Right kidney (tissue), 9 donors: ENCODE measurements around the gene TEKT2.
A peak's percentile ranks its signal among the peaks of the same experiment; 100 is the strongest.

Source experiments
- DNase-seq: peaks from one replicate; pipeline ENCODE4 v3.0.0-alpha.2; 2016
- long read RNA-seq, 8 donors: transcript quantifications; one replicate each; lab custom pipeline, GENCODE V29; 2026

TEKT2 gene, protein sequence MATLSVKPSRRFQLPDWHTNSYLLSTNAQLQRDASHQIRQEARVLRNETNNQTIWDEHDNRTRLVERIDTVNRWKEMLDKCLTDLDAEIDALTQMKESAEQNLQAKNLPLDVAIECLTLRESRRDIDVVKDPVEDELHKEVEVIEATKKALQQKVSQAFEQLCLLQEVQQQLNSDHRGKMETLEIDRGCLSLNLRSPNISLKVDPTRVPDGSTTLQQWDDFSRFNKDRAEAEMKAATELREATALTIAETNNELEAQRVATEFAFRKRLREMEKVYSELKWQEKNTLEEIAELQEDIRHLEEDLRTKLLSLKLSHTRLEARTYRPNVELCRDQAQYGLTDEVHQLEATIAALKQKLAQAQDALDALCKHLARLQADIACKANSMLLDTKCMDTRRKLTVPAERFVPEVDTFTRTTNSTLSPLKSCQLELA
- long read RNA-seq, donor 1, partial matches to known transcripts = 0 of 1 reads
- long read RNA-seq, donor 1, other reads (novel, unspliced or antisense) = 0 of 1 reads
- long read RNA-seq, donor 2, partial matches to known transcripts = 0 of 1 reads
- long read RNA-seq, donor 2, other reads (novel, unspliced or antisense) = 0 of 1 reads
- long read RNA-seq, donor 3 = 0 reads
- long read RNA-seq, donor 4 = 0 reads
- long read RNA-seq, donor 5, partial matches to known transcripts = 0 of 2 reads
- long read RNA-seq, donor 5, other reads (novel, unspliced or antisense) = 0 of 2 reads
- long read RNA-seq, donor 6, partial matches to known transcripts = 0 of 1 reads
- long read RNA-seq, donor 6, other reads (novel, unspliced or antisense) = 0 of 1 reads
- long read RNA-seq, donor 7 = 0 reads
- long read RNA-seq, donor 8 = 0 reads

DNA sequence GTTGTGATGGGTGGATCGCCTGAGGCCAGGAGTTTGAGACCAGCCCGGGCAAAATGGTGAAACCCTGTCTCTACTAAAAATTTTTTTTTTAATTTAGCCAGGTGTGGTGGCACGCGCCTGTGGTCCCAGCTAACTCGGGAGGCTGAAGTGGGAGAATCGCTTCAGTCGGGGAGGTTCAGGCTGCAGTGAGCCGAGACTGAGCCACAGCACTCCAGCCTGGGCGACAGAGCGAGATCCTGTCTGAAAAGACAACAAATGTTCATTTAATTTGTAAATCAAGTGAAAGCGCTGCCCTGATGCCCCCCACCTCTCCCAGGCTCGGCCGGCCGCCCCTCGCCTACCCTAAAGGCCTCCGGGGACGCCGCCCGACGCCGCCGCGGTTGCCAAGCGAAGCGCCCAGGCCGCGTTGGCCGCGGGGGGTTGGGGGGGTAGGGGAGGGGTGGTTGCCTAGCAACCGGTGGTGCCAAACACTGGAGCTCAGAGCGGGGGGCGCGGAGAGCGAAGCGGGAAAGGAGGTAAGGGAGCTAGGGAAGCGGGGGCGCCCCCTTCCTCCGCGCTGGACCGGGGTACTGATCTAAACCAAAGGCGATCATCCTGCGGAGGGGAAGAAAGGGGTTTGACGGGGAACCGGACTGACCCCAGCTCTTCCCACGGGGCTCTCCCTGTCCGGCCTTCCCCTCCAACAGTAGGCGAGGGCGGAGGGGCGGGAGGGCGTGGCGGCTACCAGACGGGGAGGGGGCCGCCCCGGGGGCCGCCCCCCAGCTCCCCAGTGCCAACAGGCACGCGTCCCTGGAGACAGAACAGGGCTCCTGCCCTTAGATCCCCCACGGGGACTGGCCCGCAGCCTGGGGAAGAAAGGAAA, at the start of gene TEKT2:
TEKT2 (plus strand) TSS at position 460 of the 862 bp plus-strand sequence. CDS start 828 bp downstream, outside the sequence.
- DNase-seq = peak; percentile 86

DNA sequence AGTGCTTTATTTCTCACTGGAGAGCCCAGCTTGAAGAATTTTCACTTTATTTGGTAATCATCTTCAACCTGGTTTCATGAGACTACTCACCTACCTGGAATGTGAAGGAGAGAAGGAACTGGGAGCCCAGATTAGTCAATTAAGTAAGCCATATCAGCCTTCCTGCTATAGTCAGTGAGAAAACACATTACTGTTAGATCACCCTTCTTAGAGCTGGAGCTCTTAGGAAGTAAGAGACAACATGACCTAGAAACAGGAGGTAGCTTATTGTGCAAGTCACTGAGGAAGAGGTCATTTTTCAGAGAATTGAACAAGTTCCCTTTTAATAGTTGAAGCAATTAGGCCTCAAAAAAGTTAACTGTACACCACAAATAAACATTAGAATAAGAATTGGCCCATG, 49.2 kb upstream of the TEKT2 start:
- no peak for DNase-seq

DNA sequence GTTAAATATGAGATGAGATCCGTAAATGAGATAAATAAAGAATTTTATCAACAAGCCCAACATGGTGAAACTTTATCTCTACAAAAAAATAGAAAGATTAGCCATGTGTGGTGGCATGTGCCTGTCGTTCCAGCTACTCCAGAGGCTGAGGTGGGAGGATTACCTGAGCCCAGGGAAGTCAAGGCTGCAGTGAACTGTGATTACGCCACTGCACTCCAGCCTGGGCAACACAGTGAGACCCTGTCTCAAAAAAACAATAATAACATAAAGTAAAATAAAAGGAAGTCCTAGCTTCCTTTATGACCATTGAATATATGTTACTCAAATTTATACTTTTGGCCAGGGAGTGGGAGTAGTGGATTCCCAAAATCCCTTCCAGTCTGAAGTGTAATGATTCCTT, 48.7 kb upstream of the TEKT2 start:
- no peak for DNase-seq

DNA sequence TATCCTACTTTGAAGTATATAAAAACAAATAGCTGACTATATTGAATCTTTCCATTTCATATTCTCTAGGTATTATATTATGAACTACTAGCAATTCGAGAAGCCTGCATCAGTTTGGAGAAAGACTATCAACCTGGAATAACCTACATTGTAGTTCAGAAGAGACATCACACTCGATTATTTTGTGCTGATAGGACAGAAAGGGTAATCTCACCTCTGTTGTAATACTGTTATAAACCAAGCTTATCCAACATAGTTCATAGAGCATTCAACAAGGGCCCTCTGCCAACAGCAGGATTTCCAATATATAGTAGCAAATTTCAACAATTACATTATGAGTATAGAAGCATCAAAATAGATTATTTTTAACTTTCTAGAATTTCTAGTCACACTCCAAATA, 43.7 kb upstream of the TEKT2 start:
- no peak for DNase-seq

DNA sequence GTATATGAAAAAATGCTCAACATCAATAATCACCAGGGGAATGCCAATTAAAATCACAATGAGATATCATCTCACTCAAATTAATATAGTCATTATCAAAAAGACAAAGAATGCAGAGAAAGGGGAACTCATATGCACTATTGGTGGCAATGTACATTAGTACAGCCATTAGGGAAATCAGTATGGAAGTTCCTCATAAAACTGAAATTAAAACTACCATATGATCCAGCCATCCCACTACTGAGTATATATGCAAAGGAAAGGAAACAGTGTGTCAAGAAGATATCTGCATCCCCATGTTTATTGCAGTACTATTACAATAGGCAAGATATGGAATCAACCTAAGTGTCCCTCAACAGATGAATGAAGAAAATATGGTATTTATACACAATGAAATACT, 32.1 kb upstream of the TEKT2 start:
- DNase-seq = no peak

DNA sequence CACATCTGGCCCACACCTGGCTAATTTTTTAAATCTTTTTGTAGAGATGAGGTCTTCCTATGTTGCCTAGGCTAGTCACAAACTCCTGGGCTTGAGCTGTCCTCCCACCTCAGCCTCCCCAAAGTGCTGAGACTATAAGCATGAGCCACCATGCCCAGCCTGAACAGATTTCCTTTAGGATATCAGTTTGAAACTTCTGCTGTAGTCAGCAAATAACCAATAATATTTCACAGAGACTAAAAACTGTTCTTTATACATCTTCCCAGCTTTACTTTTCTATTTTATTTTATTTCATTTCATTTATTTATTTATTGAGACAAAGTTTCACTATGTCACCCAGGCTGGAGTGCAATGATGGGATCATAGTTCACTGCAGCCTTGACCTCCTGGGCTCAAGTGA, 29.9 kb upstream of the TEKT2 start:
- no peak for DNase-seq

DNA sequence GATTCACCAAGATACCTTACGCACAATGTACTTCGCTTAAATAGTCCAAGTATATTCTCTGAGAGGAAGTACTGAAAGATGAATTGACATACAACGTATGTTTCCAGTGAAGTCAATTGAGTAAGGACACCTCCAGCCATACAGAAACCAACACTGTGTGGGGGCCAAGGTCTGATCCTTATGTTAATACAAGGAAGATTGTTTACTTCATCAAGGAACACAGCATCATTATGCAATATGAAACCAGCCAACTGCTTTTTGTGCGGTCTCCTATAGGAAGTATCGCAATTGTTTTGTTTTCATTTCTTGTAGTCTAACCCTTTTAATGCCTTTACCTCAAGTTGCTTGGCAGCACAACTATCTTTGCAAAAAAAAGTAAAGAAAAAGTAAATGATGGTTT, 28.2 kb upstream of the TEKT2 start:
- no peak for DNase-seq

DNA sequence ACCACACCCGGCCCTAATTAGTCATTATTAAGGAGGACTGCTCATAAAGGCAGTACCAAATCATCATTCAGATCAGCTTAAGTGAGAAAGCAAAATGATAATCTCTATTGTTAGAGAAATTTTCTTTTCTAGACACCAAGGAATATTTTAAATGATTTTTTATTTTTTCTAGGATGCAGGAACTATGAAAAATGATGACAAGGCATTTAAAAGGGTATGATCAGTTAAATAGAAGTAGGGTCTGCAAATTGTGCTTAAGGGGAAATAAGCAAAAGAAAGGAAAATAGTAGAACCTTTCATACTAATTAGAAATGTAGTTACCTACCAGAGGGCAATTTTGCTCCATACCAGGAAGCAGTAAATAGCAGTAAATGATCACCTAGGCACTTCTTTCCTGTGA, 21.6 kb upstream of the TEKT2 start:
- DNase-seq = no peak

DNA sequence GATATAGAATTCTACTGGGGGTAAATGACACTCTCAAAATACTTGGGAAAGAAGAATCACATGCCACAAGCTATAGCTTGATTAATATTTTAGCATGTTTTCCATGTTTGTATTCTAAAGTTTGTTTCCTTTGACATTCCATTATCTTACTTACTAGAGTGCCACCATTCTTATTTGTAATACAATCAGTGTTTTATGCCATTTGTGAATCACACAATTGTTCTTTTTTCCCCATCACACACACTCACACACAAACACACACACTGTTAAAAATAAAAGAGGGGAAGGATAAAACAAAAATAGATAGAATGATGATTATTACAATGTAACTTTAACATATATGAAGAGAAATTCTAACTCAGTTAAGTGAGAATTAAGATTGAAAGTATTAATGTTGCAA, 16.0 kb upstream of the TEKT2 start:
- no peak for DNase-seq

DNA sequence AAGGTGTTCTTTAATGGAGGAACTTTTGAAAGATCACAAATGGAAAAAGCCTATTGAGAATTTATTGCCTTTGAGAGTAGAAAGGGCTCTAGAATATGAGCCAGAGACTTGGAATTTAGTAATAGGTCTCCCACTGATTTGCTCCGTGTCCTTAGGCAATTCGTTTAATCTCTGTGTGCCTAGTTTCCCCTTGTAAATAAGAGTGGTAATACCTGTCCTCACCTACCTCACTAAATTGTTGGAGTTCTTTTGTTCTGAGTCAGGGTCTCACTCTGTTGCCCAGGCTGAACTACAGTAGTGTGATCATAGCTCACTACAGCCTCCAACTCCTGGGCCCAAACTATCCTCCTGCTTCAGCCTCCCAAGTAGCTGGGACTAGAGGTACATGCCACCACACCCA, 15.0 kb upstream of the TEKT2 start:
- no peak for DNase-seq

DNA sequence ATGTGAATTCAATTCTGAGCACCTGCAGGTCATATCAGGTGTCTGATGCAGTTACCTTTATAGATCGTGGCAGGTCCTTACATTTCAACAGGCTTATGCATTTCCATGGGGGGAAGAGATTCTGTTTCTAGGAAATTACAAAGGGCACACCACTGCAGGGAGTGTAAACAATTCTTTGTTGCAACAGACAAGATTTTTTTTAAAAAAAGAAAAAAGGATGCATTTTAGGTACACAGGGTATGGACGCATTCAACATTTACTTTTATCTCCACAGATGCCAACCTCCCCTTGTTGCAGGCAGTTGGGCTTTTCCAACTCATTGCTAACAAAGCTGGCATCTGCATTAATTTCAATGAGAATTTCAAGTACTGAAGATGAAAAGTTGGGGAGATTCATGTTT, 13.5 kb upstream of the TEKT2 start:
- no peak for DNase-seq

DNA sequence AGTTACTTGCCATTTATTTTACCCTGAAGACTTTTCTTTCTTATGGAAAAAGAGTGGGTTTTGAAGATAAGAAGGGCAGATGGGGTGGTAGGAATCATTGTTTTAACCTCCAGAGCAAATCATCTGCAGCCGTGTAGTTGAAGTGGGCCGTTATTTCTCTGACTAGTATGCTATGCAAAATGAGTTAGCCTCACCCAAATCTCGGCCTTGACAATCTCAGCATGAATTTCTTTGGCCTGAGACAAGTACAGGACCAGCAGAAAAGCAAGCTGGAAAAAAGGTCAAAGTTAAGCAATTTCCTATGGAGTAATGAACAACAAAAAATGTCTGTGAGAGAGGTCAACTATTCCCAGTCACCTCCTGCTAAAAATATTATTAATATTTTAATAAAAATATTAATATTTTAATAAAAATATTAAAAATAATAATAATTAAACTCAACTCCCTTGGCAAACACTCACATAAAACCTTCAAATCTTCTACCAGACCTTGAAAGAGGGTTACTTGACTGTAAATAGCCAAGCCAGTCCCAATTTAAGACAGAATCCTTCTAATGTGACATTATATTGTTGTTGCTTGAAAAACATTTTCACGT, 6.8 kb upstream of the TEKT2 start:
- DNase-seq = no peak

DNA sequence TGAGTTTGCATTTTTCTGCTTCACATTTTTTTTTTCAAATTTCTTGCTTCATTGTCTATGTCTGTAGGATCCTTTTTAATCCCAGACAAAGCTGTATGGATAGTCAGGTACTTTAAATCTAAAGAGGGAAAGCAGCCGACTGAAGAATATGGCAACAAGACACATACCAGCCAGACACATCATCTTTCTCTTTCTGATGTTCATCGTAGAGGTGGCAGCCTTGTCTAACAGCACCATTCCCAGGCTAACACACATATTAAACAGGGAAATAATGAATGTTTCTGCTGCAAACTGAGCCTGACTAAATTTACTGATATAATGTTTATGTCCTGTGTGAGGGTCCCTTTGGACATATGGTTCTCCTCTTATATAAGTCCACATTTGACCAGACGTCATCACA, 3.7 kb upstream of the TEKT2 start:
- DNase-seq = no peak

DNA sequence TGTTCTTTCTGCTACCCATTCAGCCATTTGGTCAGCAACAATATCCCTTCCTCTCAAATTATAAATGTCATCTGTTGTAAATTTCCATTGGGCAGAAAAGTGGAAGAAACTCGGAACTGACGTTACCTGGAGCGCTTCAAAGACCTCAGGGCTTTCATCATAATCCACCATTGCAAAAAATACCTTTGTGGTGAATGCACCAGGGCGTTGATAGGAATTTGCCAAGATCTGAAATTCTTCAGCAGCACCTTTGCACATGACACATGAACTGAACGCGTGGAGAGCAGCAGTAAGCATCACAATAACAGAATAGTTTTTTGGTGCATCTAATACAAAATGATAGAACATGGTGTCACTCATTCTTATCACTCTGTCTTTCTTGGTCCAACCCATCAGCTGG, 3.1 kb upstream of the TEKT2 start:
- no peak for DNase-seq

DNA sequence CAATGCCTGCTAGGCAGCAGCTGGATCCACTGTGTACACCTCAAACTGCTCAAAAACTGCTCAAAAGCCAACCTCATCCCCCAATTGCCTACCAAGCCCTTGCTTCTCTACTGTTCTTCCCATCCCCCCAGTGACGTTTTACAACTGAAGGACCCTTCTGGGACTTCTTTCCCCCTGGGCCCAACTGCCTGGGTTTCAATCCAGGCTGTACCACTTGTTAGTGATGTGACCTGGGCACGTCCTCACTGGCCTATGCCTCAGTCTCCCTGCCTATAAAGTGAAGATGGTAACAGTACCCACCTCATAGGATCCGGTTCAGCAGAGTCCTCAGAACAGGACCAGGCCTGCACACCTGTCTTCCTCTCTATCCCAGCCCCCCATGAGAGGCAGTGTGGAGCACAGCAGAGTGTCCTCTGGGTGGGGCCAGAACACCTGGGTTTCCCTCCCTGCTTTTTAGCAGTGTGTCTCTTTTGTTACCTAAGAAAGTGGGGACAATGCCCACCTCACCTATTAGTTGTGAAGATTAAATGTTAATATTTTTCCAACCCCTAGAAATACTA, 1.9 kb upstream of the TEKT2 start:
- no peak for DNase-seq

DNA sequence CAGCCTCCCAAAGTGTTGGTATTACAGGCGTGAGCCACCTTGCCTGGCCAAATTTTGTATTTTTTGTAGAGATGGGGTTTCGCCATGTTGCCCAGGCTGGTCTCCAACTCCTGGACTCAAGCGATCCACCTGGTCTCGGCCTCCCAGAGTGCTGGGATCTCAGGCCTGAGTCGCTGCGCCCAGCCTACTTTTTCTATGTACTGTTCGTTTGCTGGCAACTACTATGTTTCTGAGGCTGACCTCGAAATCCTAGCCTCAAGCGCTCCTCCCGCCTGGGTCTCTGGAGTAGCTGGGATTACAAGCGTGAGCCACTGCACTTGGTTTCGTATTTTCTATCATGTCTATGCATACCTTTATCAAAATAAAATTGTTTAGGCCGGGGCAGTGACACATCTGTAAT, 675 bp upstream of the TEKT2 start:
- DNase-seq = no peak

DNA sequence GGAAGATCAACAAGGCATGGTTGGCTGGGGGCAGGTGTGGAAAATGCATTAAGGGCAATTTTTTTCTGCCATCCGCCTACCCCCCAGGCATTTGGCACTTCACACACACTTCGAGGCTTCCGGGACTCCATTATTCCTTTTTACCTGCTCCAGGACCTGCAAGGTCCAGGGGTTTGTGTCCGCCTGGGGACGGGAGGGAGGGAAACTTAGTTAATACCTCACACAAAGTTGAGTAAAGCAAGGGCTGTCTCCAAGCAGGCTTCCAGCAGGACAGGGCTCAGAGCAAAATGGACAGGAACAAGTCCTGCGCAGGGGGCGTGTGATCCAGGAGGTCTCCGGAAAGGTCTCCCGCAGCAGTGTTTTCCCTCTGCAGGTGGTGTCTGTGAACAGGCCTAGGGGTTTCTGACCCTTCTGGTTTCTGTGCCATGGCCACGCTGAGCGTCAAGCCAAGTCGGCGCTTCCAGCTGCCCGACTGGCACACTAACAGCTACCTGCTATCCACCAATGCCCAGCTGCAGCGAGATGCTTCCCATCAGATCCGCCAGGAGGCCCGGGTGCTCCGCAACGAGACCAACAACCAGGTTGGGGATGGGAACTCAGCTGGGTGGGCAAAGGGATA, 712 bp downstream of the TEKT2 start:
- peak; percentile 68 for DNase-seq

DNA sequence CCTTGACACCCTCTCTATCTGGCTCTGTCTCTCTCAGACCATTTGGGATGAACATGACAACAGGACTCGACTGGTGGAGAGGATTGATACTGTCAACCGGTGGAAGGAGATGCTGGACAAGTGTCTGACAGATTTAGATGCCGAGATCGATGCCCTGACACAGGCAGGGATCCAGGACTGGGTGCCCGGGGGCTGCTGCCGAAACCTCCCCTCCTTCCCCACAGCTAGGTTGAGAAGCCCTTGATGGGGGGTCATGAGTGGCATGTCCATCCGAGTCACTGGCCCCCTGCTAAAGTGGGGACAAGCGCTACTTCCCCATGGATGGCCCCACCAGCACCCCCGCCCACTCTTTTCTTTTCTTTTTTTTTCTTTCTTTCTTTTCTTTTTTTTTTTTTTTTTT, 1.2 kb downstream of the TEKT2 start:
- no peak for DNase-seq

DNA sequence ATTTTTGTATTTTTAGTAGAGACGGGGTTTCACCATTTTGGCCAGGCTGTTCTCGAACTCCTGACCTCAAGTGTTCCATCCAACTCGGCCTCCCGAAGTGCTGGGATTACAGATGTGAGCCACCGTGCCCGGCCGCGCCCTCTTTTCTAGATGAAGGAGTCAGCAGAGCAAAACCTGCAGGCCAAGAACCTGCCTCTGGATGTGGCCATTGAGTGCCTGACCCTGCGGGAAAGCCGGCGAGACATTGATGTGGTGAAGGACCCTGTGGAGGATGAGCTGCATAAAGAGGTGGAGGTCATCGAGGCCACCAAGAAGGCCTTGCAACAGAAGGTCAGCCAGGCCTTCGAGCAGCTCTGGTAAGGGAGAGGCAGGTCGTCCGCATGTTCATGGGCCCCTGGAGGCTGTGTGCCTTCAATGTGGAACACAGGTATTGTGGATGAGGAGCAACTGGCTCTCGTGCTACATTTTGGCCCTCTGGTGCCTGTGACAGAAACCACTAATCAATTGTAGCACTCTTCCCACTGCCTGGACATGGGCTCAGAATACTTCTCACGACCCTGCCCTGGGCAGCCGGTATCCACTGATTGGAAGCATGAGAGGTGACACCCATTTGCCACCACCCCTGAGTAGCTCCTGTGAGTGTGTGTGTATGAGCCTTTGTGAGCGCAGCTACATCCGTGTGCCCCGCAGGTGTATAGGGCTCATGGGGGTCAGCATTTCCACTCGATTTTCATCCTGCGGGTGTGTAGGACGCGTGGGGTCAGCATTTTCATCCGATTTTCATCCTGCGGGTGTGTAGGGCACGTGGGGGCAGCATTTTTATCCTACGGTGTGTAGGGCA, 2.0 kb downstream of the TEKT2 start:
- DNase-seq = no peak

DNA sequence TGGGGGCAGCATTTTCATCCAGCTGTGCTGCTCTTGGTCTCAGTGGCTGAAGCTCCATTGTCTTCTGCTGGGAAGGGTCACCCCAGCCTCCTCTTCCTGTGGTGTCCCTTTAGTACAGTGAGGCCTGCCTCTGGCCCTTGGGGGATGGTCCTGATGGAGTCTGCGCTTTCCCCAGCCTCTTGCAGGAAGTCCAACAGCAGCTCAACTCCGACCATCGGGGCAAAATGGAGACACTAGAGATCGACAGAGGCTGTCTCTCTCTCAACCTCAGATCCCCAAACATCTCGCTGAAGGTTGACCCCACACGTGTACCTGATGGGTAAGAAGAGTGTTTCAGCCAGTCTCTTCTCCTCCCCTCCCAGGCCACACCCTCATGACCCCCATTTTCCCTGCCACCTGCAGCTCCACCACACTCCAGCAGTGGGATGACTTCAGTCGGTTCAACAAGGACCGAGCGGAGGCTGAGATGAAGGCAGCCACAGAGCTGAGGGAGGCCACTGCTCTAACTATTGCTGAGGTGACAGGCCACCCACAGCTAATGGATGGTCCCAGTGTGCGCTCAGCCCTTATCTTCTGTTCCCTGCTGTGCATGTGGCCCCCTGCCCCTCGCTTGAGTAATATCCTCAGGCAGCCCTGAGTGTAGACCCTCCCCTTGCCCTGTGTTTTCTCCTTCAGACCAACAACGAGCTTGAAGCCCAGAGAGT, 2.8 kb downstream of the TEKT2 start:
- no peak for DNase-seq
